ENCODE results near the gene RHOBTB3. TPM values are rescaled to one million over a fixed set of nuclear protein-coding genes. Genes with fewer than 3 reads are reported as not detected.
"Not testable (repeated sequence)": the region's sequence is repeated elsewhere in the genome, so short reads cannot be mapped to it uniquely, and the experiment has no call there.

Gene RHOBTB3
- total and polyA plus RNA-seq, 2 donors (not counting 1 experiment from before 2014, with no cell fraction given) = 337 to 338 TPM

DNA sequence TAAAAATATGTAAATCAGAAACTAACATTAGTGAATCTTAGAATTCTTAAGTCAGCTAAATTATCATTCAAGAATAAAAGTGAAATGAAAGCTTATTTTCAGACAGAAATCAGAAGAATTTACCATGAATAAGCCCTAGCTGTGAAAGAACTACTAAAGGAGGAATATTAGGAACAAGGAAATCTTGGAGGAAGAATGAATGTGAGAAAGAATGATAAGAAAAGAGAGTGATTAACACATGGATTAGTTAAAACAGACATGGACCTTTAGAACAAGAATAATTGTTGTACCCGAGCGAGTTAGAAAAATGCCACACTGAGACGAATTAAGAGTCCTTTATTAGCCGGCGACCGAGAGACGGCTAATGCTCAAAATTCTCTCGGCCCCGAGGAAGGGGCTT lies 24.1 kb upstream of the RHOBTB3 start:
- no peaks in the 10 kb centered on the region for H3K27me3 ChIP-seq (ENCODE audit: control insufficient read depth, insufficient read depth, low read length)
- H3K4me1 ChIP-seq (ENCODE audit: control insufficient read depth, extremely low read depth, insufficient read depth, low read length) = no peaks in the 10 kb centered on the region
- no peaks in the 10 kb centered on the region for H3K9me3 ChIP-seq (ENCODE audit: control insufficient read depth, insufficient read depth, low read depth, low read length)
- H3K27ac ChIP-seq (ENCODE audit: insufficient read depth, low read length) = no peak overlapping the region
- H3K4me2 ChIP-seq (ENCODE audit: extremely low read depth, insufficient read depth, low read length) = no peak overlapping the region
- H3K4me3 ChIP-seq (replicated peaks in 1 of 4; ENCODE audit: control extremely low read depth in 1 of 4, insufficient read depth in 1 of 4, low read depth in 3 of 4, low read length in 4 of 4) = no peak overlapping the region
- no peak overlapping the region for H2AFZ ChIP-seq (ENCODE audit: low read length)
- H3K79me2 ChIP-seq (ENCODE audit: control insufficient read depth, insufficient read depth, low read length) = no peaks in the 10 kb centered on the region
- no peaks in the 10 kb centered on the region for H3K36me3 ChIP-seq (ENCODE audit: control insufficient read depth, insufficient read depth, low read length)
- H3K9ac ChIP-seq (ENCODE audit: insufficient read depth, low read length) = no peak overlapping the region
- H4K20me1 ChIP-seq (ENCODE audit: control insufficient read depth, extremely low read depth, insufficient read depth, low read length) = no peaks in the 10 kb centered on the region
- TF ChIP-seq EZH2 (IDR thresholded peaks at IDR 0.05; ENCODE audit: low read length, missing control alignments) = no peak
- TF ChIP-seq, protein P1, sequence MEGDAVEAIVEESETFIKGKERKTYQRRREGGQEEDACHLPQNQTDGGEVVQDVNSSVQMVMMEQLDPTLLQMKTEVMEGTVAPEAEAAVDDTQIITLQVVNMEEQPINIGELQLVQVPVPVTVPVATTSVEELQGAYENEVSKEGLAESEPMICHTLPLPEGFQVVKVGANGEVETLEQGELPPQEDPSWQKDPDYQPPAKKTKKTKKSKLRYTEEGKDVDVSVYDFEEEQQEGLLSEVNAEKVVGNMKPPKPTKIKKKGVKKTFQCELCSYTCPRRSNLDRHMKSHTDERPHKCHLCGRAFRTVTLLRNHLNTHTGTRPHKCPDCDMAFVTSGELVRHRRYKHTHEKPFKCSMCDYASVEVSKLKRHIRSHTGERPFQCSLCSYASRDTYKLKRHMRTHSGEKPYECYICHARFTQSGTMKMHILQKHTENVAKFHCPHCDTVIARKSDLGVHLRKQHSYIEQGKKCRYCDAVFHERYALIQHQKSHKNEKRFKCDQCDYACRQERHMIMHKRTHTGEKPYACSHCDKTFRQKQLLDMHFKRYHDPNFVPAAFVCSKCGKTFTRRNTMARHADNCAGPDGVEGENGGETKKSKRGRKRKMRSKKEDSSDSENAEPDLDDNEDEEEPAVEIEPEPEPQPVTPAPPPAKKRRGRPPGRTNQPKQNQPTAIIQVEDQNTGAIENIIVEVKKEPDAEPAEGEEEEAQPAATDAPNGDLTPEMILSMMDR (conservative IDR thresholded peaks at IDR 0.05 in 1 of 2, IDR thresholded peaks at IDR 0.05 in 1 of 2; ENCODE audit: low read depth in 1 of 2, low read length in 2 of 2) = no peak
- no peak for DNase-seq (ENCODE audit: low read depth in 2 of 2)

DNA sequence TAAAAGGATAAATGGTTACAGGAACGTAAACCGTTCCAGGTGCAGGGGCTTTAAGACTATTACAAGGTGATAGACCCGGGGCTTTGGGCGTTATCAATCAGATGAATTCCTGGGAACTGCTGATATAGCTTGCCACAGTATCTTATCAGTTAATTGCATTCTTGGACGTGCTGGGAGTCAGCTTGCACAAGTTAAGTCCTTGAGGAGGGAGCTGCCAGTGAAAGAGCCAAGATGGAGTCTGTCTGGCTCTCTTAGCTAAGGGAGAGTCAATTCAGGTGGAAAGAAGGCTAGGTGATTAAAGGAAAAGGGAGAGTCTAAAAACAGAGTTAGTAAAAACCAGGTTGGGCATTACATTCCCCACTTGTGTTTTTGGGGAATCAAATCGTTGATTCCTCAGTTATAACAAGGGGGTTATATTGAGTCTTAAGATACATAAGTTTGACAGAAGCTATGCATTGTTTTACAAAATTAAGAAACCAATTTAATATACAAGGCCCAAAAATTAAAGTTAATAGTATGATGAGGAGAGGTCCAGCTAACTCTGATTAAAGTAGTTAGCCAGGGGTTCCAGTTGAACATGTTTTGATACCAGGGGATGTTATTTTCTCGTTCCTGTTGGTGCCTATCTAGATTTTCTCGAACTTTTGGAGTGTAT lies 23.5 kb upstream of the RHOBTB3 start:
- not testable (repeated sequence) for DNase-seq (ENCODE audit: low read depth in 2 of 2); H2AFZ ChIP-seq (ENCODE audit: low read length); H4K20me1 ChIP-seq (ENCODE audit: control insufficient read depth, extremely low read depth, insufficient read depth, low read length); H3K27me3 ChIP-seq (ENCODE audit: control insufficient read depth, insufficient read depth, low read length); H3K36me3 ChIP-seq (ENCODE audit: control insufficient read depth, insufficient read depth, low read length); H3K4me2 ChIP-seq (ENCODE audit: extremely low read depth, insufficient read depth, low read length); H3K4me3 ChIP-seq (replicated peaks in 1 of 4; ENCODE audit: control extremely low read depth in 1 of 4, insufficient read depth in 1 of 4, low read depth in 3 of 4, low read length in 4 of 4); H3K4me1 ChIP-seq (ENCODE audit: control insufficient read depth, extremely low read depth, insufficient read depth, low read length); H3K27ac ChIP-seq (ENCODE audit: insufficient read depth, low read length); H3K9me3 ChIP-seq (ENCODE audit: control insufficient read depth, insufficient read depth, low read depth, low read length); H3K79me2 ChIP-seq (ENCODE audit: control insufficient read depth, insufficient read depth, low read length); H3K9ac ChIP-seq (ENCODE audit: insufficient read depth, low read length)

DNA sequence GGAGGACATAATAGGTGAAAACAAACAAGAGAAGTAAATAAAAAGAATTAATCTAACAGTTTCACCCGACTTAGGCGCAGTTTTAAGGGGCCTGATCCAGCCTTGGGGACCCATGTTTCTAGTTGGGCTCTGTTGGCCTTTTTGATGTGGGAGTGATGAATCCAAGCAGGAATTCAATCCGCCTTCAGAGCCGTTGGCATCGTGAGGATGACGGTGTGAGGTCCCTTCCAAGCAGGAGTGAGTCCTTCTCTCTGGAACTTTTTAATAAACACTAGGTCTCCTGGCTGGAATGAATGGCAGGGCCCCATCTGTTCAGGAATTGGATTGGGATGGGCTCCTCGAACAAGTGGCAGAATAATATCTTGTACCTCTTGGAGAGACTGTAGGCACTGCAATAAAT lies 22.3 kb upstream of the RHOBTB3 start:
- TF ChIP-seq, protein P1 (conservative IDR thresholded peaks at IDR 0.05 in 1 of 2, IDR thresholded peaks at IDR 0.05 in 1 of 2; ENCODE audit: low read depth in 1 of 2, low read length in 2 of 2) = no peak
- no peak for TF ChIP-seq EZH2 (IDR thresholded peaks at IDR 0.05; ENCODE audit: low read length, missing control alignments)
- Histone ChIP-seq H3K36me3 (ENCODE audit: control insufficient read depth, insufficient read depth, low read length) (no peaks in the 10 kb centered on the region), H4K20me1 (ENCODE audit: control insufficient read depth, extremely low read depth, insufficient read depth, low read length) (no peaks in the 10 kb centered on the region), H3K79me2 (ENCODE audit: control insufficient read depth, insufficient read depth, low read length) (no peaks in the 10 kb centered on the region), H3K27ac (ENCODE audit: insufficient read depth, low read length) (no peak overlapping the region), H3K4me3 (replicated peaks in 1 of 4; ENCODE audit: control extremely low read depth in 1 of 4, insufficient read depth in 1 of 4, low read depth in 3 of 4, low read length in 4 of 4) (no peak overlapping the region), H3K9me3 (ENCODE audit: control insufficient read depth, insufficient read depth, low read depth, low read length) (no peaks in the 10 kb centered on the region), H3K4me2 (ENCODE audit: extremely low read depth, insufficient read depth, low read length) (no peak overlapping the region), H3K4me1 (ENCODE audit: control insufficient read depth, extremely low read depth, insufficient read depth, low read length) (no peaks in the 10 kb centered on the region), H3K27me3 (ENCODE audit: control insufficient read depth, insufficient read depth, low read length) (no peaks in the 10 kb centered on the region), H3K9ac (ENCODE audit: insufficient read depth, low read length) (no peak overlapping the region), H2AFZ (ENCODE audit: low read length) (no peak overlapping the region)
- DNase-seq (ENCODE audit: low read depth in 2 of 2) = no peak

Data from fibroblast of lung (primary cell).